K562 (cell line): ENCODE data around the gene SLC16A4. TPM values are rescaled to one million over a fixed set of nuclear protein-coding genes. Genes with fewer than 3 reads are reported as not detected.
A peak's percentile ranks its signal among the peaks of the same experiment; 100 is the strongest.

ENCODE experiments used
- ATAC-seq: fragments of 200-7000 bp; cut with Tn5 transposase; 3 replicates; pipeline ENCODE4 v1.9.1; 2020; ENCODE audit warnings: moderate library complexity
- BruUV-seq: library from RNA; stranded (reverse); fragments of 400-500 nt; replicated peaks from 2 replicates; lab custom pipeline; 2021; lab: Mats Ljungman, UMichigan
- CTCF ChIA-PET: fragments of 300-600 bp; formaldehyde crosslinking; extraction: SDS; loops from one replicate; lab custom pipeline; 2021; ENCODE audit warnings: low intra/inter-chr PET ratio; lab: Yijun Ruan, JAX
- POLR2A ChIA-PET: fragments of 300-600, 350-650 bp; sonication (Branson Sonifier 250); formaldehyde crosslinking; extraction: SDS; loops from one replicate; lab custom pipeline; 2021; ENCODE audit warnings: antibody characterized with exemption, inconsistent platforms; lab: Yijun Ruan, JAX
- DNase-seq, 4 experiments: peaks; one replicate each; pipeline versions ENCODE4 v3.0.0 to v3.0.0-alpha.2; 2011 to 2018; ENCODE audit warnings: low spot score in 3 of 4, mixed read lengths in 3 of 4; ENCODE audit errors: extremely low read depth in 1 of 4
- FAIRE-seq: peaks from 2 replicates; lab custom pipeline; 2011; peaks lifted over from hg19 to GRCh38; lab: Jason Lieb, UNC
- H2AFZ ChIP-seq: 2 replicates; pipeline ENCODE4 v1.6.0; 2011; ENCODE audit warnings: low read depth, low read length, control low read depth, inconsistent platforms
- H3K27ac ChIP-seq: fragments of 200-600 bp; 3 replicates; pipeline ENCODE4 v1.8.0; 2011; ENCODE audit warnings: low read depth, mild to moderate bottlenecking, control low read depth, inconsistent platforms, low read length, moderate library complexity, mixed read lengths; ENCODE audit errors: extremely low read depth
- H3K27me3 ChIP-seq, 2 experiments: fragments of 300-600 bp in 1 of 2; 2 replicates in 1 of 2; 3 replicates in 1 of 2; pipeline versions ENCODE4 v1.6.0 to v1.8.0; 2011; ENCODE audit warnings: inconsistent platforms in 2 of 2, low read length in 2 of 2, mild to moderate bottlenecking in 1 of 2, mixed read lengths in 1 of 2, moderate library complexity in 1 of 2; ENCODE audit not compliant: control insufficient read depth in 2 of 2, insufficient read depth in 2 of 2
- H3K36me3 ChIP-seq: fragments of 300-600 bp; 3 replicates; pipeline ENCODE4 v1.8.0; 2011; ENCODE audit warnings: mild to moderate bottlenecking, low read length, inconsistent platforms; ENCODE audit not compliant: control insufficient read depth, insufficient read depth
- H3K4me1 ChIP-seq, 2 experiments: fragments of 200-600 bp in 1 of 2; replicated peaks in 1 of 2; 2 replicates in 1 of 2; 3 replicates in 1 of 2; pipeline versions ENCODE4 v1.5.1 to v1.8.0; 2011; ENCODE audit warnings: inconsistent platforms in 2 of 2, low read length in 2 of 2, mild to moderate bottlenecking in 1 of 2, mixed read lengths in 1 of 2, moderate library complexity in 1 of 2; ENCODE audit not compliant: control insufficient read depth in 2 of 2, insufficient read depth in 2 of 2
- H3K4me2 ChIP-seq: 2 replicates; pipeline ENCODE4 v1.6.1; 2011; ENCODE audit warnings: low read length, control low read depth, inconsistent platforms, mixed read lengths; ENCODE audit not compliant: insufficient read depth
- H3K4me3 ChIP-seq: fragments of 200-600 bp; sonication (generic), shearing (Covaris generic); 2 replicates; pipeline ENCODE4 v1.5.1; 2016; ENCODE audit warnings: control low read depth, inconsistent platforms
- H3K79me2 ChIP-seq: fragments of 200-600 bp; 3 replicates; pipeline ENCODE4 v1.8.0; 2011; ENCODE audit warnings: low read length, inconsistent platforms; ENCODE audit not compliant: control insufficient read depth, insufficient read depth
- H3K9ac ChIP-seq, 2 experiments: 2 replicates each; pipeline versions ENCODE4 v1.6.0 to v1.6.1; 2011; ENCODE audit warnings: low read depth in 2 of 2, low read length in 2 of 2, control low read depth in 1 of 2, inconsistent platforms in 1 of 2, mild to moderate bottlenecking in 1 of 2, mixed read lengths in 1 of 2; ENCODE audit not compliant: insufficient read depth in 1 of 2
- H3K9me1 ChIP-seq: one replicate; pipeline ENCODE4 v1.6.0; 2011; ENCODE audit warnings: inconsistent platforms, mild to moderate bottlenecking, low read length, moderate library complexity; ENCODE audit not compliant: control insufficient read depth, insufficient read depth
- H3K9me3 ChIP-seq: replicated peaks from 2 replicates; pipeline ENCODE4 v1.5.1; 2011; ENCODE audit warnings: low read depth, low read length, inconsistent platforms; ENCODE audit not compliant: control insufficient read depth, insufficient read depth
- H4K20me1 ChIP-seq: replicated peaks from 2 replicates; pipeline ENCODE4 v1.6.1; 2011; ENCODE audit warnings: low read length, inconsistent platforms, mixed read lengths; ENCODE audit not compliant: control insufficient read depth, insufficient read depth
- BRD9 ChIP-seq: fragments of 450-650 bp; IDR thresholded peaks from 2 replicates; pipeline ENCODE4 v1.6.1; 2018; ENCODE audit warnings: low read depth; ENCODE audit not compliant: partially characterized antibody
- CBX2 ChIP-seq: fragments of 200-600 bp; sonication (generic); IDR thresholded peaks from one replicate; pipeline ENCODE4 v1.6.1; 2012; ENCODE audit warnings: mild to moderate bottlenecking, low read length, inconsistent platforms; ENCODE audit not compliant: insufficient read depth, poor library complexity, severe bottlenecking
- L3MBTL2 ChIP-seq: fragments of 450-650 bp; IDR thresholded peaks from 2 replicates; pipeline ENCODE4 v1.6.1; 2016; ENCODE audit warnings: mild to moderate bottlenecking, moderate library complexity
- MYC ChIP-seq, 2 experiments: fragments of 250-450 bp in 1 of 2; sonication (Bioruptor Pico) in 1 of 2; IDR thresholded peaks; 2 replicates each; pipeline versions ENCODE4 v1.5.1 to v1.6.1; 2012 to 2021; ENCODE audit warnings: low read depth in 2 of 2, borderline replicate concordance in 1 of 2, improper control_type of control experiment in 1 of 2, low read length in 1 of 2, mild to moderate bottlenecking in 1 of 2, moderate library complexity in 1 of 2
- NELFE ChIP-seq: IDR thresholded peaks from 2 replicates; pipeline ENCODE4 v1.6.1; 2011; ENCODE audit warnings: mild to moderate bottlenecking; ENCODE audit not compliant: insufficient read depth, insufficient read length
- NFE2 ChIP-seq: IDR thresholded peaks from 2 replicates; pipeline ENCODE4 v1.6.1; 2014; ENCODE audit warnings: antibody characterized with exemption, low read depth
- PRMT5 ChIP-seq: sonication (generic); formaldehyde crosslinking; IDR thresholded peaks from 2 replicates; pipeline ENCODE4 v1.5.0; 2020; ENCODE audit warnings: missing genetic modification reagents
- RBM39 ChIP-seq: fragments of 200-400 bp; formaldehyde crosslinking; optimal IDR thresholded peaks from 2 replicates; pipeline ENCODE3; 2018; ENCODE audit warnings: low read depth, low read length
- SP1 ChIP-seq: sonication (generic); formaldehyde crosslinking; IDR thresholded peaks from 2 replicates; pipeline ENCODE4 v1.8.1; 2022; ENCODE audit warnings: mild to moderate bottlenecking, missing genetic modification reagents
- ZKSCAN1 ChIP-seq: fragments of 150-350 bp; IDR thresholded peaks from 2 replicates; pipeline ENCODE4 v1.6.1; 2016; ENCODE audit warnings: low read depth, low read length
- WGBS: fragments of 100-300 bp; shearing (Covaris generic); methylation state at CpG from one replicate; pipeline ENCODE4 v1.1.6; 2016; ENCODE audit warnings: low coverage, mixed read lengths; ENCODE audit not compliant: insufficient coverage; ENCODE audit errors: missing lambda C conversion rate; 5-methylcytosine and 5-hydroxymethylcytosine counted together
- in situ Hi-C: fragments of 300-500 bp; cut with MboI; formaldehyde crosslinking; loops from 4 replicates; pipeline ENCODE4 v1.15.0; 2018; ENCODE audit warnings: inconsistent platforms, mixed read lengths
- intact Hi-C: fragments of 100-400 bp; cut with micrococcal nuclease; formaldehyde crosslinking; loops from 2 replicates; pipeline ENCODE4 v1.14.2; 2022
- polyA plus RNA-seq, 8 experiments: library from polyadenylated mRNA; depleted of rRNA in 4 of 8; stranded (reverse) in 5 of 8; unstranded in 3 of 8; fragments of >200 nt; fragmentation: Nextera tagmentation in 2 of 8; fragmentation: Illumina TruSeq in 1 of 8; extraction: Ambion mirVana in 2 of 8; extraction: Trizol in 1 of 8; gene quantifications; 2 replicates each; pipeline versions ENCODE4 v1.2.1 to v1.2.3, GENCODE V29; 2011 to 2014; ENCODE audit warnings: inconsistent platforms in 1 of 8, missing spikeins in 1 of 8
- total RNA-seq, 7 experiments: library from RNA; depleted of rRNA in 6 of 7; stranded (reverse); fragments of >200 nt in 6 of 7; fragmentation: Illumina TruSeq in 2 of 7; extraction: Trizol in 2 of 7; gene quantifications; 2 replicates each; pipeline versions ENCODE4 v1.2.1 to v1.2.3, GENCODE V29; 2011 to 2021; ENCODE audit warnings: low replicate concordance in 1 of 7
- TF ChIP-seq, protein P1 (sequence below): fragments of 450-650 bp; IDR thresholded peaks from 2 replicates; pipeline ENCODE4 v1.6.1; 2018; ENCODE audit not compliant: partially characterized antibody
- TF ChIP-seq, protein P2 (sequence below): fragments of 250-450 bp; sonication (Bioruptor Pico); IDR thresholded peaks from 2 replicates; pipeline ENCODE4 v1.8.0; 2022; ENCODE audit warnings: inconsistent platforms

SLC16A4 gene
- total and polyA plus RNA-seq, 9 of the 15 experiments (the other 6 are each of a cell fraction or from before 2014, with no cell fraction given), result 0.04 to 0.31 (median 0.18) TPM; not detected in 1

DNA sequence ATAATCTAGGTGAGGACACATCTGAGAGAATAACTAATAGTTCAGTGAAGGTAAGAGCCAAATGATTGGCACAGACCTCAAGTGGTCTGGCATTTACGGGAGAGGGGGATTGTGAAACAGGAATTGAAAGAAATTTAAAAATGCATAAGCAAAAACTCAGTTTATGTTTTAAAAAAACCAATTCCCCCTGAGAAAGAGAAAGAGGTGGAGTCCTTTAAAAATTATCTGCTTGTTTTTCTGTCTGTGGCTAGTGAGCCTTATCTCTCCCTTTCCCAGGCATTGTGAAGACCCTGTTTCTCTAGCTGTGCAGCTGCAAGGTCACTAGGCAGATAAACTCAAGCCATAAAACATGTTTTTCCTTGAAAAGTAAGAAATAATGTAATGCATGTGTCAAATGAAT, 22.2 kb upstream of the SLC16A4 start (continued):
- TF ChIP-seq, protein P1, sequence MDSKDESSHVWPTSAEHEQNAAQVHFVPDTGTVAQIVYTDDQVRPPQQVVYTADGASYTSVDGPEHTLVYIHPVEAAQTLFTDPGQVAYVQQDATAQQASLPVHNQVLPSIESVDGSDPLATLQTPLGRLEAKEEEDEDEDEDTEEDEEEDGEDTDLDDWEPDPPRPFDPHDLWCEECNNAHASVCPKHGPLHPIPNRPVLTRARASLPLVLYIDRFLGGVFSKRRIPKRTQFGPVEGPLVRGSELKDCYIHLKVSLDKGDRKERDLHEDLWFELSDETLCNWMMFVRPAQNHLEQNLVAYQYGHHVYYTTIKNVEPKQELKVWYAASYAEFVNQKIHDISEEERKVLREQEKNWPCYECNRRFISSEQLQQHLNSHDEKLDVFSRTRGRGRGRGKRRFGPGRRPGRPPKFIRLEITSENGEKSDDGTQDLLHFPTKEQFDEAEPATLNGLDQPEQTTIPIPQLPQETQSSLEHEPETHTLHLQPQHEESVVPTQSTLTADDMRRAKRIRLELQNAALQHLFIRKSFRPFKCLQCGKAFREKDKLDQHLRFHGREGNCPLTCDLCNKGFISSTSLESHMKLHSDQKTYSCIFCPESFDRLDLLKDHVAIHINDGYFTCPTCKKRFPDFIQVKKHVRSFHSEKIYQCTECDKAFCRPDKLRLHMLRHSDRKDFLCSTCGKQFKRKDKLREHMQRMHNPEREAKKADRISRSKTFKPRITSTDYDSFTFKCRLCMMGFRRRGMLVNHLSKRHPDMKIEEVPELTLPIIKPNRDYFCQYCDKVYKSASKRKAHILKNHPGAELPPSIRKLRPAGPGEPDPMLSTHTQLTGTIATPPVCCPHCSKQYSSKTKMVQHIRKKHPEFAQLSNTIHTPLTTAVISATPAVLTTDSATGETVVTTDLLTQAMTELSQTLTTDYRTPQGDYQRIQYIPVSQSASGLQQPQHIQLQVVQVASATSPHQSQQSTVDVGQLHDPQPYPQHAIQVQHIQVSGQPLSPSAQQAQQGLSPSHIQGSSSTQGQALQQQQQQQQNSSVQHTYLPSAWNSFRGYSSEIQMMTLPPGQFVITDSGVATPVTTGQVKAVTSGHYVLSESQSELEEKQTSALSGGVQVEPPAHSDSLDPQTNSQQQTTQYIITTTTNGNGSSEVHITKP, result peak; percentile 88

DNA sequence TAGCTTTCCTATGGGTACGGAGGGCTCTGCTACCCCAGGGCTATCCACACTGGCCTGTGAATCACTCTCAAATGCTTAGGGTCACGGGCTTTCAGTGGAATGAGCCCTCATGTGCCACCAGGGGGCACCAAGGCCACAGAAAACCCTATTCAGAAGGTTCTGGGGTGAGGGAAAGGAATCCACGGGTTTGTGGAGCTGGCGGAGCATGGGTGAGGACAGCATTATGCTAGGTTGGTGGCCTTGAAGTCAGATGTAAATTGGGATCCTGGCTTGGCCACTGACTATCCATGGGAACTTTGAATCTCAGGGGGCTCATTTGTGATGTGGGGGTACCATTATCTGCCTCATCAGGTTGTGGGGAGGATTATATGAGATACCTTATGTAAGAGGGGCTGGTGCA, 21.8 kb upstream of the SLC16A4 start:
- DNase-seq (peak; percentile 84 to 94 (median 86)), ATAC-seq (peak; percentile 90), FAIRE-seq (peak; percentile 86)
- peaks cover 0 to 40% of the 10 kb centered on the region in 2 experiments; a peak in 4 of 5 replicates for H3K4me1 ChIP-seq
- H3K4me2 ChIP-seq, result peak overlapping the region; percentile 62
- ChIA-PET CTCF (interaction anchor here (0.9 to 3.9 kb wide), 7 partner anchors 38 to 210 kb away, joined by 3 to 40 read pairs (median 4); no protein-coding TSS in a partner anchor), POLR2A (interaction anchor here (0.7 to 1.9 kb wide), 12 partner anchors 9 to 205 kb away, joined by 3 to 9 read pairs (median 4); partner anchors contain the start of gene RBM15)
- peak overlapping the region in 1 of 2 experiments; percentile 16; a peak in 2 of 4 replicates for H3K9ac ChIP-seq
- BruUV-seq, result no TSS peak
- no peaks in the 10 kb centered on the region for H3K9me1 ChIP-seq
- in situ Hi-C loops (loop anchor here (5.0 kb wide), 1 partner anchor 210 kb away; no protein-coding TSS in a partner anchor), intact Hi-C loops (loop anchor here (1.0 to 2.0 kb wide), 5 partner anchors 21 to 205 kb away; partner anchors contain the start of gene RBM15)
- WGBS, result 3% methylated on average over 4 of the region's 4 CpGs
- H2AFZ ChIP-seq, result peak overlapping the region; percentile 42
- H3K9me3 ChIP-seq, result no peaks in the 10 kb centered on the region
- no peak overlapping the region for H3K4me3 ChIP-seq
- peak overlapping the region; percentile 11; the same call in 2 of the 3 replicates for H3K27ac ChIP-seq
- H3K27me3 ChIP-seq, result no peaks in the 10 kb centered on the region
- peaks cover 12% of the 10 kb centered on the region for H3K79me2 ChIP-seq
- no peaks in the 10 kb centered on the region; the same call in 1 of the 2 replicates for H4K20me1 ChIP-seq
- H3K36me3 ChIP-seq, result no peaks in the 10 kb centered on the region; the same call in 2 of the 3 replicates
- TF ChIP-seq SP1 (0 out of 2 replicates have a peak, but pooled peaks have one; percentile 44), MYC (IDR thresholded peaks at IDR 0.05; ENCODE audit: low read depth, low read length) (peak; percentile 29; the same call in 1 of the 2 replicates), MYC (CRISPR knock-in tag; IDR thresholded peaks at IDR 0.05; ENCODE audit: borderline replicate concordance, low read depth) (no peak), BRD9 (peak; percentile 91), L3MBTL2 (peak; percentile 80), NFE2 (no peak), CBX2 (no peak), NELFE (no peak), PRMT5 (CRISPR knock-in tag) (no peak), ZKSCAN1 (no peak), RBM39 (peak; percentile 44)
- TF ChIP-seq, protein P2, sequence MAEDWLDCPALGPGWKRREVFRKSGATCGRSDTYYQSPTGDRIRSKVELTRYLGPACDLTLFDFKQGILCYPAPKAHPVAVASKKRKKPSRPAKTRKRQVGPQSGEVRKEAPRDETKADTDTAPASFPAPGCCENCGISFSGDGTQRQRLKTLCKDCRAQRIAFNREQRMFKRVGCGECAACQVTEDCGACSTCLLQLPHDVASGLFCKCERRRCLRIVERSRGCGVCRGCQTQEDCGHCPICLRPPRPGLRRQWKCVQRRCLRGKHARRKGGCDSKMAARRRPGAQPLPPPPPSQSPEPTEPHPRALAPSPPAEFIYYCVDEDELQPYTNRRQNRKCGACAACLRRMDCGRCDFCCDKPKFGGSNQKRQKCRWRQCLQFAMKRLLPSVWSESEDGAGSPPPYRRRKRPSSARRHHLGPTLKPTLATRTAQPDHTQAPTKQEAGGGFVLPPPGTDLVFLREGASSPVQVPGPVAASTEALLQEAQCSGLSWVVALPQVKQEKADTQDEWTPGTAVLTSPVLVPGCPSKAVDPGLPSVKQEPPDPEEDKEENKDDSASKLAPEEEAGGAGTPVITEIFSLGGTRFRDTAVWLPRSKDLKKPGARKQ (CRISPR knock-in tag), result no peak
